Neural cell (in vitro differentiated cells): ENCODE data around the gene MGA.

Experiments used
- CTCF ChIP-seq: fragments of 450-650 bp; IDR thresholded peaks from 2 replicates; pipeline ENCODE4 v1.5.1; 2014; ENCODE audit warnings: antibody characterized with exemption, mild to moderate bottlenecking, moderate library complexity; ENCODE audit not compliant: poor library complexity, severe bottlenecking
- EP300 ChIP-seq: fragments of 450-650 bp; conservative IDR thresholded peaks from 2 replicates; pipeline ENCODE4 v1.6.1; 2014; ENCODE audit warnings: antibody characterized with exemption, mild to moderate bottlenecking, moderate library complexity; ENCODE audit not compliant: poor library complexity, severe bottlenecking
- EZH2 ChIP-seq: fragments of 200-600, 300-800 bp; shearing (Covaris generic), sonication (generic); IDR thresholded peaks from 2 replicates; pipeline ENCODE4 v1.6.1; 2014; ENCODE audit warnings: antibody characterized with exemption, low read length, borderline replicate concordance, mild to moderate bottlenecking; ENCODE audit not compliant: insufficient read depth, poor library complexity, severe bottlenecking
- MXI1 ChIP-seq: fragments of 450-650 bp; conservative IDR thresholded peaks from 2 replicates; pipeline ENCODE4 v1.6.1; 2014; ENCODE audit warnings: antibody characterized with exemption, mild to moderate bottlenecking; ENCODE audit not compliant: poor library complexity, severe bottlenecking
- POLR2AphosphoS5 ChIP-seq: IDR thresholded peaks from 2 replicates; pipeline ENCODE4 v1.6.1; 2012
- RAD21 ChIP-seq: fragments of 450-650 bp; conservative IDR thresholded peaks from 2 replicates; pipeline ENCODE4 v1.6.1; 2014; ENCODE audit warnings: antibody characterized with exemption, mild to moderate bottlenecking, moderate library complexity
- REST ChIP-seq: IDR thresholded peaks from 2 replicates; pipeline ENCODE4 v1.6.1; 2012; ENCODE audit warnings: borderline replicate concordance

- TF ChIP-seq CTCF (no peak), REST (no peak), RAD21 (no peak), EP300 (no peak), POLR2AphosphoS5 (no peak), EZH2 (no peak), MXI1 (no peak)
Observed at GRCh38 chr15:41692049-41692448, 31.8 kb downstream of the MGA start.
